GM19351 (cell line): ENCODE measurements around the gene CLEC10A.
"Not testable (repeated sequence)": the region's sequence is repeated elsewhere in the genome, so short reads cannot be mapped to it uniquely, and the experiment has no call there.

ENCODE experiments used
- ATAC-seq: cut with Tn5 transposase; IDR thresholded peaks from one replicate; pipeline ENCODE4 v1.9.1; 2021; ENCODE audit warnings: mild to moderate bottlenecking, moderate library complexity; ENCODE audit not compliant: unreplicated experiment

The CLEC10A gene

GRCh38 chr17:7079581-7080455 is at the start of gene CLEC10A:
CLEC10A (minus strand) TSS chr17:7080251; CDS start chr17:7078812, 1,439 bp downstream.
- ATAC-seq: no peak

- ATAC-seq: no peak
These were observed 49.3 kb upstream of the CLEC10A start for GRCh38 chr17:7129311-7129710.

GRCh38 chr17:7128160-7128559 is 48.1 kb upstream of the CLEC10A start:
- no peak for ATAC-seq

GRCh38 chr17:7127501-7127900 is 47.5 kb upstream of the CLEC10A start:
- ATAC-seq: not testable (repeated sequence)

- ATAC-seq: not testable (repeated sequence)
These were observed 46.3 kb upstream of the CLEC10A start for GRCh38 chr17:7126386-7126785.

GRCh38 chr17:7124923-7125322 is 44.9 kb upstream of the CLEC10A start:
- ATAC-seq: no peak

GRCh38 chr17:7123844-7124243 is 43.8 kb upstream of the CLEC10A start:
- ATAC-seq: no peak

- no peak for ATAC-seq
These were observed 42.3 kb upstream of the CLEC10A start for GRCh38 chr17:7122381-7122780.

- not testable (repeated sequence) for ATAC-seq
These were observed 40.6 kb upstream of the CLEC10A start for GRCh38 chr17:7120635-7121034.

- no peak for ATAC-seq
These were observed 40.1 kb upstream of the CLEC10A start for GRCh38 chr17:7120123-7120522.

- ATAC-seq: no peak
These were observed 39.3 kb upstream of the CLEC10A start for GRCh38 chr17:7119314-7119713.

GRCh38 chr17:7114875-7115614 is 35.0 kb upstream of the CLEC10A start:
- no peak for ATAC-seq

- ATAC-seq: no peak
These were observed 34.3 kb upstream of the CLEC10A start, which contains the start of gene ASGR2 for GRCh38 chr17:7114241-7114874. ASGR2 (minus strand) TSS chr17:7114822; CDS start chr17:7114240, 582 bp downstream.

- no peak for ATAC-seq
These were observed 33.4 kb upstream of the CLEC10A start for GRCh38 chr17:7113273-7114071.

GRCh38 chr17:7112510-7113108 is 32.6 kb upstream of the CLEC10A start:
- no peak for ATAC-seq

GRCh38 chr17:7111784-7112509 is 31.9 kb upstream of the CLEC10A start:
- no peak for ATAC-seq

- ATAC-seq: no peak
These were observed 30.7 kb upstream of the CLEC10A start for GRCh38 chr17:7110617-7111306.

GRCh38 chr17:7109461-7110322 is 29.6 kb upstream of the CLEC10A start:
- ATAC-seq: no peak
